ENCODE measurements around the gene BSN.
"Not testable (repeated sequence)": the region's sequence is repeated elsewhere in the genome, so short reads cannot be mapped to it uniquely, and the experiment has no call there.

BSN gene

DNA sequence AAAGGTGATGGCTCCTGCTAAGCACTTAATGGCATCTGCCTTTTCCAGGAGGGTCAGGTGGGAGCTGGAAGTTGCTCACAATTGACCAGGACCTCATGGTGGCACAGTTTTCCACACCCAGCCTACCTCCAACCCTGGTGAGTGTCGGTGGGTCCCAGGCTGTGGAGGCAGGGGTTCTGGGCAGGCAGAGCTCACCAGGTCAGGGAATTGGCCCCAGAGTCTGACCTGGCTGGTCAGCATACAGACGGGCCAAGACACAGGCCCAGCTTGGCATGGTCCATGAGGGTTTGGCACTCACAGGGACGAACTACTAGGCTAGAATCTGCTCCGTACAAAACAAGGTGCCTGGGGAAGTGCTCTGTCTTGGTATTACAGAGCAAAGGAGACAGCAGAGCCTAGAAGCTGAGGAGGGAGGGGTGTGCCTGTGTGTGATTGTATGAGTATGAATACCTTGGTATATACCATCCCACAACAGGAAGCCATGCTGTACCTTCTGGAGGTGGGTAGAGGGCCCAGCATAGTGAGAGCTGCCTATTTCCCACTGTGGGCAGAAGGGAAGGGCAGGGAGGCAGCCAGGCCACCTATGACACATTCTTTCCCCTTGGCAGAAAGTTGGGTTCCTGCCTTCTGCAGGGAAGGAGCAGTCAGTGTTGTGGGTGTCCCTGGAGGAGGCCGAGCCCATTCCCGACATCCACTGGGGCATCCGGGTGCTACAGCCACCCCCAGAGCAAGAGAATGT is 126.4 kb downstream of the BSN start:
- DNase-seq = no peak

DNA sequence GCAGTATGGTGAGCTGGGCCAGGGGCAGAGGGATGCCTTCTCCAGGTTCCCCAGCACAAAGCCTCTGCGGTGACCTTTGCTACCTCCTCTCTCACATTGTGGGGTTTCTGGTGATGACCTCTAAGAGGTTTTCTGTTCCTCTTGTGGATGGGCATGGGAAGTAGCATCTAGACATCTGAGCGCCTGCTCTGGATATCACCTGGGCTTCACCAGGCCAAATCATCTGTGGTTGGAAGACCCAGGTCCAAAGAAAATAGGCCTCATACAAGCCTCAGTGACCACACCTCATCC is 126.9 kb downstream of the BSN start:
- DNase-seq = no peak

- no peak for DNase-seq
Measured at GRCh38 chr3:49681543-49681942, 127.3 kb downstream of the BSN start.

DNA sequence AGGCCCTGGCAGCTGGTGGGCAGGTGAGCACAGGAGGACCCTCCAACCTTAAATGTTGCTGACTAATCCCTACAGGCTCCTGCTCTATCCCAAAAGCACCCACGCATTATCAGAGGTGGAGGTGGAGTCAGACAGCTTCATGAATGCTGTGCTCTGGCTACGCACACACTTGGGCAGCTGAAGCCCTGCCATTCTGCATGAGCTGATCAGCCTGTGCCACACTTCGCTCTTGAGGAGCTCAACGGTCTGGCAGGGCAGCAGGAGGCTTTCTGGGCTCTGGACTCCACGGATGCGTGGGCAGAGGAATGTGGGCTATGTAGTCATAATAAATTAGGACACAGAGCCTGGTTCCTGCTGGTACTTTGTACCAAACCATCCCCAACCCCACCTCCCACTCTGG is 128.9 kb downstream of the BSN start:
- DNase-seq = peak; percentile 60

DNA sequence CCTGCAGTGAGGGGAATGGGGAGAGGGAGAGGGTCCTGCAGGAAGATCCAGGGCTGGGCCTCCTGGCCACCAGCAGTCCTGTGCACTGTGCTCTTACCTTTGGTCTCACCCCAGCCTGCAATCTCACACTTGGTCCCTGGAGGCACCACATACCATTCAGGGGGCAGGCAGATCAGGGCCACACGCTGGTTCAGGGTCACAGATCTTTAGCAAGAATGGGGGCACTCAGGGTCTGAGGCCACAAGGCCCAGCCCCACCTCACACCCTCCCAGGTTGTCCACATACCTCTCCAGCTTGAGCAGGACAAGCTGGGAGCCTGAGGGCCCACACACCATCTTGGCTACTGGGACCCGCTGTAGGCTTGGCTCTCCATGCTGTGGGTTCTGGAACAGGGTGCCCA is 130.2 kb downstream of the BSN start:
- DNase-seq = not testable (repeated sequence)

GRCh38 chr3:49685103-49685502 is 130.8 kb downstream of the BSN start:
- DNase-seq = not testable (repeated sequence)

DNA sequence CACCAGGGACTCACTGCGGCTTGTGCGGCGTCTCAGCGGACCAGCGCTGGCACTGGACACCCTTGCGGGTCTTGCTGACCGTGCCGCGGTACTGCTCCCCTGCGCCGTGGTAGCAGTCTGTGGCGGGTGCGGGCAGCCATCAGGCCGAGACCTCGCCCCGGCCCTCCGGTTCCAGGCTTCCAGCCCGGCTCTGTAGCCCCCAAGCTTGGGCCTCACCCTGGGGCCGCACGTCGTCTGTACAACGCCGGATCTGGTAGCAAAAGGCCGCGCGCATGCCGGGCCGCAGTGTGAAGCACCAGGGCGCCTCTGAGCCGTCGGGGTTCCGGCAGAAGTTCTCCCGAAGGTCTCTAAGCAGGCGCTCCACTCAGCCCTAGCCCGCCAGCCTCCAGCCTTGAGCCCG is 131.6 kb downstream of the BSN start:
- DNase-seq = not testable (repeated sequence)

- DNase-seq = not testable (repeated sequence)
Measured at GRCh38 chr3:49686346-49686745, 132.1 kb downstream of the BSN start.

GRCh38 chr3:49686769-49687423 is 132.6 kb downstream of the BSN start:
- not testable (repeated sequence) for DNase-seq

DNA sequence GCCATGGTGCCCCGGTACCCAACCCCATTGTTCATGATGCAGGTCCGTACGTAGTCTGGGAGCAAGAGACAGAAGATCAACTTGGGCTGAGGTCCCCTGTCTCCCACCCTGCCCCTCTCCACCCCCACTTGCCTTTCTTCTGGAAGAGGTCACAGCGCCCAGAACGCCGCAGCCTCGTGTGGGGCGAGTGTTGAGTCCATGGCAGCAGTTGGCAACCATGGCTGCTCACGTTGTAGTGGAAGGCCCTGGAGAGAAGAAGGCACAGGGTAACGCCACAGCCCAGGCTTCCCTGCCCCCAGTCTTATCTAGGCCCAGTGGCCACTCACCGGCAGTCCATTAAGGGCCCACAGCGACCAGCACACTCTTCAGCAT is 133.1 kb downstream of the BSN start:
- DNase-seq = not testable (repeated sequence)

GRCh38 chr3:49688338-49689045 is 134.2 kb downstream of the BSN start:
- not testable (repeated sequence) for DNase-seq

GRCh38 chr3:49689046-49689907 is 135.0 kb downstream of the BSN start, which contains the start of the genes MST1 and RNF123:
TSS of gene MST1 (minus strand) at chr3:49689474. CDS start at chr3:49688691, 783 bp downstream.
TSS of gene RNF123 (plus strand) at chr3:49689557. CDS start at chr3:49691166, 1,609 bp downstream.
- DNase-seq = peak; percentile 86

DNA sequence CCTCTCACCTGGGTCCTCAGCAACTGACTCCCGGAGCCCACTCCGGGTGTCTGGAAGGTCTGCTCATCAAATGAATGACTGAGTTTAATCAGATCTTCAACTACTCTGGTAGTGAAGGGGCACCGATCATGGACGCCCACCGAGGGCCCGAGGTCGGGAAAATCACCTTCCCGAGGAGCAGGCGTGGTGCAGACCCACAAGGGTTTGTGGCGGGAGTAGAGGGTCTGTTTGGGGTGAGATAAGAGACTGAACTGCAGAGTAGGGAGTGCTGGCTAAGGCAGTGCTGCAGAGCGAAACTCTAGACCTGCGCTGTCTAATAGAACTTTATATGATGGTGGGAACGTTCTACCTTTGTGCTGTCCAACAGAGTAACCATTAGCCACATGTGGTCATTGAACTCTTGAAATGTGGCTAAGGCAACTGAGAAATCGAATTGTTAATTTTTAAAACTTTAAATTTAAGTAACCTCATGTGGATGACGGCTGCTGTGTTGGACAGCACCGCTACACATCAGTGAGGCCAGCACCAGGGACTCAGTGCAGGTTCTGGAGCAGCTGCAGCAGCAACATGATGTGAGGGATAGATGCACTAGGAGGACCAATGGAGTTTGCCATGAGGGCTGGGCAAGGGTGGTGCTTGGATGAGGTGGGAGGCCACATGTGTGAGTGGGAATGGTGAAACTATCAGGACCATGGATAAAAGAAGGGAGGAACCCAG is 135.8 kb downstream of the BSN start:
- not testable (repeated sequence) for DNase-seq

- DNase-seq = not testable (repeated sequence)
Measured at GRCh38 chr3:49690856-49691255, 136.6 kb downstream of the BSN start.

DNA sequence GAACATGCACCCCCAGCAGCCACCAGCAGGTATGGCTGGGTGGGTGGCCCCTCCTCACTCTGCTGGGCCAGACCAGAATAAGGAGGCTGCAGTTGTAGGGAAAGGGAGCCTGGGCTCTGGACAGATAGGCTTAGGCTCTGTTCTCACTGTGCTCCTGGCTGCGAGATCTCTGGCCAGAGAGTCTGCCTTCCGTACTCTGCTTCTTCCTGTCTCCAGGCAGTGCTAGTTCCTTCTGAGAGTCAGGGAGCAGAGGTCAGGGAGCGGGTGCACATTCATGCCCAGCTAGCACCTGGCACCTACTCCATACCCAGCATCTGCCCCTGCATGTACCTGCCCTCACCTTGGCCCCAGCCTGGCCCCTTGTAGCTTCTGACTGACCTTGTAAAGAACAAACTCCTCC is 137.2 kb downstream of the BSN start:
- not testable (repeated sequence) for DNase-seq

GRCh38 chr3:49694409-49695070 is 140.3 kb downstream of the BSN start:
- not testable (repeated sequence) for DNase-seq

GRCh38 chr3:49695350-49696015 is 141.2 kb downstream of the BSN start:
- DNase-seq = not testable (repeated sequence)

DNA sequence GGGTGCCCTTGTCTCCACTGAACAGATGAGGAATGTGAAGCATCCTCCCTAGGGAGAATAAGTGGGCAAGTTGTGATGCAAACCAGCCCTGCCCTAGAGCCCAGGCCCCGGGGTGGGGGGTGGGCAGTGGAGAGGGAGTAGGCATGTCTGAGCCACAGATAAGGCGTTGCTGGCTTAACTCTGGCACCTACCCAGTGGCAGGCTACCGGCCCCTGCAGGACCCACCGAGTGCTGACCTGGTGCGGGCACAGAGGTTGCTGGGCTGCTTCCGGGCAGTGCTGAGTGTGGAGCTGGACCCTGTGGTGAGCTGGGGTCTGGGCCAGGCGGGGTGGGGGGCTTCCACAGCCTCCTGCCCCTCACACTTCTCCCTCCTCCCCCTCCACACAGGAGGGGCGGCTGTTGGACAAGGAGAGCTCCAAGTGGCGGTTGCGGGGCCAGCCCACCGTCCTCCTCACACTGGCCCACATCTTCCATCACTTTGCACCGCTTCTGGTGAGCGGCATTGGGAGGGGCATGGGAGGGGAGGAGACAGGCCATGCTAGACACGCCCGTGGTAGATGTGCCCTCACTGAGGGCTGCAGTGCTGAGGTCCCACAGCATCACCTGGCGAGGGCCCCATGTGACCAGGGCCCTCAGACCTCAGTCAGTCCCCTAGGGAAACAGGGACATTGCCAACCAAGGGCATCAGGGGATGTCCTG is 145.2 kb downstream of the BSN start:
- DNase-seq = peak; percentile 78

DNA sequence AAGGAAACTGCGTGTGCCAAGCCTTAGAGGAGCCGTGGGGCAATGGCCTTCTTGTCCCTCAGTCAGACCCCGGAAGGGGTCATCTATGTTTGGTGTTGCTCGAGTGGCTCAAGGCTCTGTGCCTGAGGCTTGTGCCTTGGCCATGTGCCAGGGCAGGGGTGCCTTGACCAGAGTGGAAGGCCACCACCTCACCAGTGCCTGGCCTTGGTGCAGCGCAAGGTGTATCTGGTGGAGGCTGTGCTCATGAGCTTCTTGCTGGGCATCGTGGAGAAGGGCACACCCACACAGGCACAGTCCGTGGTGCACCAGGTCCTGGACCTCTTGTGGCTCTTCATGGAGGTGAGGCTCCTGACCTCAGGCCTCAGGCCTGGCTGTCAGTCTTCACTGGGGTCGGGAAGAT is 145.7 kb downstream of the BSN start:
- DNase-seq = no peak

- DNase-seq = no peak
Measured at GRCh38 chr3:49700453-49701128, 146.3 kb downstream of the BSN start.

Data from NCI-H226 (cell line).